Measurements from ENCODE around the gene PMM2.
"Not testable (repeated sequence)": the region's sequence is repeated elsewhere in the genome, so short reads cannot be mapped to it uniquely, and the experiment has no call there.

Gene PMM2

GRCh38 chr16:8818504-8819270 is 21.0 kb downstream of the PMM2 start:
- DNase-seq (ENCODE audit: low read depth in 3 of 3), result no peak

- DNase-seq (ENCODE audit: low read depth in 3 of 3), result no peak
Observed at GRCh38 chr16:8819411-8820034, 21.9 kb downstream of the PMM2 start.

GRCh38 chr16:8822403-8822802 is 24.8 kb downstream of the PMM2 start:
- DNase-seq (ENCODE audit: low read depth in 3 of 3), result no peak

GRCh38 chr16:8826278-8826879 is 28.7 kb downstream of the PMM2 start:
- no peak for DNase-seq (ENCODE audit: low read depth in 3 of 3)

GRCh38 chr16:8828541-8829165 is 31.0 kb downstream of the PMM2 start:
- no peak for DNase-seq (ENCODE audit: low read depth in 3 of 3)

GRCh38 chr16:8831450-8831849 is 33.8 kb downstream of the PMM2 start:
- no peak for DNase-seq (ENCODE audit: low read depth in 3 of 3)

GRCh38 chr16:8831871-8832716 is 34.5 kb downstream of the PMM2 start:
- DNase-seq (ENCODE audit: low read depth in 3 of 3), result no peak

- DNase-seq (ENCODE audit: low read depth in 3 of 3), result no peak
Observed at GRCh38 chr16:8832717-8833105, 35.1 kb downstream of the PMM2 start.

GRCh38 chr16:8836797-8837196 is 39.2 kb downstream of the PMM2 start:
- DNase-seq (ENCODE audit: low read depth in 3 of 3), result not testable (repeated sequence)

GRCh38 chr16:8837594-8837993 is 40.0 kb downstream of the PMM2 start:
- DNase-seq (ENCODE audit: low read depth in 3 of 3), result not testable (repeated sequence)

GRCh38 chr16:8842016-8842415 is 44.4 kb downstream of the PMM2 start:
- DNase-seq (ENCODE audit: low read depth in 3 of 3), result not testable (repeated sequence)

GRCh38 chr16:8843296-8843695 is 45.7 kb downstream of the PMM2 start:
- not testable (repeated sequence) for DNase-seq (ENCODE audit: low read depth in 3 of 3)

- no peak for DNase-seq (ENCODE audit: low read depth in 3 of 3)
Observed at GRCh38 chr16:8845699-8846298, 48.2 kb downstream of the PMM2 start.

GRCh38 chr16:8846401-8846932 is 48.8 kb downstream of the PMM2 start:
- DNase-seq (ENCODE audit: low read depth in 3 of 3), result no peak

- no peak for DNase-seq (ENCODE audit: low read depth in 3 of 3)
Observed at GRCh38 chr16:8847145-8847544, 49.5 kb downstream of the PMM2 start.

- DNase-seq (ENCODE audit: low read depth in 3 of 3), result no peak
Observed at GRCh38 chr16:8847623-8848022, 50.0 kb downstream of the PMM2 start.

- DNase-seq (ENCODE audit: low read depth in 3 of 3), result no peak
Observed at GRCh38 chr16:8848231-8848938, 50.7 kb downstream of the PMM2 start.

GRCh38 chr16:8848939-8849391 is 51.3 kb downstream of the PMM2 start:
- DNase-seq (ENCODE audit: low read depth in 3 of 3), result no peak

GRCh38 chr16:8849411-8850011 is 51.9 kb downstream of the PMM2 start:
- no peak for DNase-seq (ENCODE audit: low read depth in 3 of 3)

All from stimulated activated CD4-positive, alpha-beta T cell treated with anti-CD3 and anti-CD28 coated beads, TNF-alpha, amount 100 ng/mL, for 24 hours (primary cell).